ENCODE measurements around the gene PLXNA2.

Gene PLXNA2

DNA sequence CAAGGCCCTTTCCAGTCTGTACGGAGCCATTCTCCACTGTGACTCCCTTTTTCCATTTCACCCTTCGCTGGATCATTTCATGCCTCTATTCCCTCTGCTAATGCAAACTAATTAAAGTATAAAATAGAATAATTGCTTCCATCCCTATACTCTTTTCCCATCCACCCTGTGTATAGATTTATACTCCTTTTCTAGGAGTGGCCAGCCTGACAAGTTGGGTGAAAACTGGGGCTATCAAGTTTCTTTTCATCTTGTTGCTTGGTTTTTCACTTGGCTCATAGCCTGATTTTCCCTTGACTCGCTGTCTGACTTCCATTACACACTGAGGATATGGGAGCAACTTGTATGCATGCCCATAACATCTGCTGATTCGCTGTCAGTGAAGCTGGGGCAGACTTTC is 107.0 kb downstream of the PLXNA2 start:
- DNase-seq, result no peak

DNA sequence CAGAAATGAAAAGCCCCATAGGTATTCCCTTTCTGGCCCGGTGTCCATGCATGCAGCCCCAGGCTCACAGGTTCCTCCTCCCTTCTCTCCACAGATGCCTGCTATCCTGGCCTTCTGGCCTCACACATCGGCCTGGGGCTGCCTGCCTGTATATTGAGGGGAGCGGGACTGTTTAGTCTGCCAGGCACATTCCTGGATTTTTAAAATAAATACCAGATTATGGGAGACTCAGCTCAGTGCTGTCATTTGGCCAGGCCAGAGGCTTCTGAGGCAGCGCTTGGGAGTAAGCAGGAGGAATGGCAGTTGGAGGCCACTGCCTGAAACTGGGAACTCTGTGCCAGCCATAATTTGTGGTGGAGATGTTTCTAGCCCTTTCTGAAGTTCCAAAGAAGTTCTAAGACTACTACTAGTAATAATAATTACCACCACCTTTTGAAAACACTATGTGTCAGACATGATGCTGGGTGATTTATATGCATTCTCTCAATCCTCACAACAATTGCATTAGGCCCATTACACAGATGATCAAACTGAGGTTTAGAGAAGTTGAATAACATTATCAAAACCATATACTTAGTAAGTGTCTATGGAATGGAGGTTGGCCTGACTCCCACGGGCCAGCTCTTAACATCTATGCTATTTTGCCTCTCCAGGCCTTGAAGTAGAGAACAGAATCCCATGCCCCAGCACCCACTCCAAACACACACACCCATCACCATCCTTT is 107.6 kb downstream of the PLXNA2 start:
- no peak for DNase-seq

- DNase-seq, result no peak
Measured at GRCh38 chr1:208135354-208135753, 108.8 kb downstream of the PLXNA2 start.

DNA sequence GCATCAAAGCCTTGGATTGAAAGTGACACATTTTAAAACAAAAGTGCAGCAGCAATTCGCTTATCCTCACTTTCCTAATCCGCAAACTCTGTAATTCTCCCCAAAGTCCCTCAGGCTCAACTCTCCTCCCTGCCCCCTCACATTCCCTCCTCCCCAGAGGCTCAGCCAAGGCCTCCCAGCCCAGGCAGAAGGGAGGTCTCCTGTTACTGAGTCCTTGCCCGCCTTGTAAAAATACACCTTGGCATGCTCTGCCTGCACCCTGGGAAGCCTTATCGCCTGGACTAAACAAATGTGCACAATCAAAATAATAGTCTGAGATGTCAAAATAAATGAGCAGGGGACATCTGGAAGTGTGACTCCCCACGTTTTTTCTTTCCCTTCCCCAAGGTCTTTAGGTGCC is 109.7 kb downstream of the PLXNA2 start:
- DNase-seq, result no peak

- DNase-seq, result no peak
Measured at GRCh38 chr1:208133355-208133754, 110.8 kb downstream of the PLXNA2 start.

GRCh38 chr1:208132287-208132882 is 111.8 kb downstream of the PLXNA2 start:
- DNase-seq, result no peak

GRCh38 chr1:208131621-208132286 is 112.4 kb downstream of the PLXNA2 start:
- no peak for DNase-seq

GRCh38 chr1:208129487-208129886 is 114.7 kb downstream of the PLXNA2 start:
- no peak for DNase-seq

DNA sequence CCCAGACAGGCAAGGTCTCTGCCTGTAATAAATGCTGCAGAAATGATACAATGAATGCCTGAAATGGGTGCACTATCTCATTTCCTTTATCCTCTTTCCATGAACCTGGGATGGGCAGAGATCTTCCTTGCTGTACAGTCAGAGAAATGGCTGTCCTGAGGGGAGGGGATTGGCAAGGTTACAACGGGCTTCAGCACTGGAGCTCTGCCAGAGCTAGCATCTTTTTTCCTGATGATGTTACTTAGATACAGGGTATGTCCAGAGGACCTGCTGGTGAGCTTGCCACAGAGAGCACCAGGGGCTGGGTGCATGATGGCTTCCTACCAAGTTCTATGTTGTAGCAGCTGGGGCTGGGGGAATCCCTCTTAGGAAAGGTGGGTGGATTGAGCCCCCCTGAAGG is 115.1 kb downstream of the PLXNA2 start:
- DNase-seq, result no peak

- no peak for DNase-seq
Measured at GRCh38 chr1:208127792-208128529, 116.2 kb downstream of the PLXNA2 start.

DNA sequence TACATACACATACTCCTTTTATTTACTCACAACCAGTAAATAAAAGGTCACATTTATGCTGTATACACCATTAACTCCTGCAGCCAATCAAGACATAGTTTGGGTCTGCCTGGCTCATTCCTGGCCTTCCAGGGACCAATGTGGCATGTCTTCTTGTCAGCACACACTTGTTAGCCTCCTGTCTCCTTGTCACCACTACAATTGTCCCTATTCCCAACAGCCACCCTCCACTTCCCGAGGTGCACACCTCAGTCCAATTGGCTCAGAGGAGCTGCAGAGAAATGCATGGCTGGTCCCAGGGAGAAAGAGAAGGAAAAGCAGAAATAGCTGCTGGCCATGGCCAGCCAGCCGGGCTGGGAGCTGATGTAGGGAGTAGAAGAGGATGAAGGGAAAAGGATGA is 116.9 kb downstream of the PLXNA2 start:
- no peak for DNase-seq

DNA sequence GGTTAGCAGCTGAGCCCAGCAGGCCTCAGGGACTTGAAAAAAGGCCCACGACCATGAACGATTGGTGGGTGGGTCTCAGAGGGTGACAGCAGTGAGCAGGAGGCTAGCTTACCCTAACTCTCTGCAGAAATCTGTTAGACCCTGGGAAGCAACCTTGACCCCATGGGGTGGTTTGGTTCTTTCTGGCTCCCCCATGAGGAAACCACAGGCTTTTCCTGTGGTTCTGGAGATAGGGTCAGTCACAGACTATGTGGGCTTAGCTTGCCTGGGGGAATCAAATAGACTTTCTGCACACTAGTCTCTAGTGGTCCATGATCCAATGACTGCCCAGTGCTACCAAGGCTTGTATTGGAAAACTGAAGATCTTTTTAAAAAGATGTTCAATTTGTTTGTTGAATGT is 118.1 kb downstream of the PLXNA2 start:
- DNase-seq, result no peak

GRCh38 chr1:208122612-208123358 is 121.4 kb downstream of the PLXNA2 start:
- DNase-seq, result no peak

- DNase-seq, result no peak
Measured at GRCh38 chr1:208121813-208122364, 122.3 kb downstream of the PLXNA2 start.

DNA sequence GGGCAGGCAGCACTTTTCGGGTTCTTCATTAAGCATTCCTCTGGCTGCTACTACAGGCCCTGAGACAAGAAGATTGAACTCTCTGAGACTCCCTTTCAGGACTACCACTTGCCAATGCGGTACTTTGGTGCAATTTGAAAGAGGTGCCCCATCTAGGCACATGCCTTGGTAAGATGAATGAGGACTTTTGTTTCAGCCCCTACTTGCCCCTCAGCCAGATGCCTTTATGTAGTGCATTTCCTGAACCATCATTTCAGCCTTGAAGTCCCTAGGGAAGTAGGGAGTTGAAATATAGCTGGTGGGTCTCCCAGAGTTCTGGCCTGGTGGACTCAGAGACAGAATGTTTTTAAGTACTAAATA is 123.8 kb downstream of the PLXNA2 start:
- DNase-seq, result no peak

DNA sequence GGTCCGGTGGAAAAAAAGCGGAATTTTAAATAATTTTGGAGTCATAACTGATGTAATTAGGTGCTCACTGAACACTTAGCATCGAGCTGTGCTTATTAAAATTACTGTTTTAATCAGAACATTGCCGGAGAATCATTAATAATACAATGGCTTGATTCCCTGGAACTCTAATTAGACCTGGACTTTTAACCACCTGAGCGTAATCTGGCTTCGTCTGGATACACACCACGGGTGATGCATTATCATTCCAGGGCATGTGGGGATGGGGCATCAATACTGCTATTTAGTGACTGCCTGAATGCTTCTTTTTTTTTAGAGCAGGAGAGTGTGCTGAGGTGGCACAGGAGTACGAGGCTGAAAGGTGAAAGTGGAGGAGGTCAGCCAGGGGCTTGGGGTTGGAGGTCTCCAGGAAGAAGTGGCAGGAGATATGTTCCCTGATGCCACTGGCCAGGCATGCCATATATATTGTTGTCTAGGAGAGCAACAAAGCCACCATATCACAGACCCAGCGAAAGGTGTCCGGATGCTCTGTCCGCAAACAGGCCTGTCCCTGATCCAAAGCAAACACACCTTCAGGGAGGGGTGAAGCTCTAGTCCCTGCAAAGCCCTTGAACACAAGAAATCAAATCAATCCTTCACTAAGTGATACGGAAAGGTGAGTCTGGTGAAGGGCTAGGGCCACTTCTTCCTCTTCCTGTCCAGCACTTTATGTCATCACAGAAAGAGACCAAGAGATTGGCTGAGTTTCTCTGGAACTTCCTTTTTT is 125.2 kb downstream of the PLXNA2 start:
- no peak for DNase-seq

GRCh38 chr1:208118306-208118705 is 125.9 kb downstream of the PLXNA2 start:
- DNase-seq, result no peak

- DNase-seq, result no peak
Measured at GRCh38 chr1:208117826-208118225, 126.4 kb downstream of the PLXNA2 start.

DNA sequence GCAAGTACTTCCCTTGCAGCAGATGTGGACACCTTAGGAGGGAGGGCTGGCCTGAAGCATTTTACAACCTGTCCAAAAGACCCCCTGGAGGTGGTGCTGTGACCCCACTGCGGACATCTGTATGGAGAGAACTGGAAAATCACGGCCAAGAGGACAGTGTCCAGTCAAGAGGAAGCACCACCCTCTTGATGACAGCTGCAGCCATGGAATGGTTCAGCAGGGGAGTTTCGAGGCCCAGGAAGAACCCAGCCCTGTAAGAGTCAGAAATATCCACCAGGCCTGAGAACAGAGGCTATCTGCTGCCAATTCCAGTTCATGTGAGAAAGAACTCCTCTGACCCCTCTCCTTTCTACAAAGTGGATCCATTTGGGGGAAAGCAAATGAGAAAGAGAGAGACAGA is 126.8 kb downstream of the PLXNA2 start:
- no peak for DNase-seq

DNA sequence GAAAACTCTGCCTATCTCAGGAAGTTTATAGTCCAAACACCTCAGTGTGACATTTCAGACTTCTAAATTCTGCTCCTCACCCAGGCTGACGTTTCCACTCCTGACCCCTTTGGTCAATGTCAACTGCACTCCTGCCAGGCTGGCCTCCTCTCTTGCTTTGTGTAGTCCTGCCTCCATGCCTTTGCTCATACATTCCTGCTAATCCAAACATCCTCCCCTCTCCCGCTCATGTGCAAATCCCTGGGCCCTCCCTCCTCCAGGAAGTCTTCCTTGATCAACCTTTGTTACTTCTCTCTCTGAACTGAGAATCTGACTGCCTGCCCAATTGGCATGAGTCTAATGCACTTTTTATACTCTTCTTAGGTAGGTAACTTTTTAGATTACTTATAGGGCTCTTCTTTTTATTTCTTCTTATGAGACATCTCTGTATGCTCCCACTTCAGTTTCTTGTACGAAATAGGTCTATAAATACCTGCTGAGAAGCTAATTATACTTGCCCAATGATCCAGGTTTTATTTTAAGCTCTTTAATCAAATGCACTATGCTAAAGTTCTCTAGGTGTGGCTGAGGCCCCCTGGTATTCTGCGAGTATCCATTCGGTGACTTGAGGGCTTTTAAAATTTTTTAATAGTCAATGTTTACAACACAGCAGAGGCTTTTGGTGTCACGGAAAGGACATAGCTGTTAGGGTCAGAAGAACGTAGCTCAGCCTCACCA is 128.1 kb downstream of the PLXNA2 start:
- DNase-seq, result no peak

DNA sequence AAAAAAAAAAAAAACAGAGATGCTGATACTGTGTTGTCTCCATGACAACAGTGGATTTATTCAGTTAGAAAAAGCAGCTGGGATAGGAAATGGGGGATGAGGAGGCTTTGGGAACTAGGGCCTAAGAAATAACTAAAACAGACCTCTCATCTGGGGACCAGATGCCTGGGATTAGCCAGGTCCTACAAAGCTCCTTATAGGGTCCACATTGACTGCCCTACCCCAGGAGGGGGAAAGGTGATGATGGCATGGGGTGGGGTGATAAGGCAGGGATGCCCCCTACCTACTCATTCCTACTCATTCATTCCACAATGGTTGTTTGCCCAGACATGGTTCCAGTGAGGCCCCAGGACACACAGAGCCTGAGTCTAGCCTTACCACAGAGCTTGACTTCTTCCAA is 131.2 kb downstream of the PLXNA2 start:
- DNase-seq, result no peak
